ENCODE results near the gene ERMP1. TPM values are rescaled to one million over a fixed set of nuclear protein-coding genes. Genes with fewer than 3 reads are reported as not detected.

The ERMP1 gene
- total and polyA plus RNA-seq, 2 donors (not counting 1 experiment from before 2014, with no cell fraction given), result 4.9 to 10.6 TPM

DNA sequence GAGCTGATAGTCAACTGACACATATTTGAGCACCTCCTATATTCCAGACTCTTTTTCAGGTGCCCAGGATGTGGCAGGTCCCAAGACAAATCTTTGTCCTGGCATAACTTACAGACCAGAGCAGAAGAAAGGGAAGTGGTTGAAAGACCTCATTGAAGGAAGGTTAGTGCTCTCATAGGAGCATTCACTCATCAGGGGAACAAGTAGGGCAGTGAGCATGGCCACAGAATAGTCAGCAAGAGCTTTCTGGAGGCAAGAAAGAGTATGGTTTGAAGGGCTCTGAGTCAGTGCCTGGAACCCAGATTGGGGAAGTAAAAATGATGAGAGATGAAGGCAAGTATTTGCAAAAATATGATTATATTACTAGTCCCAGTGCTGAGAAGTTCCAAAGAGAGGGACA is 25.0 kb upstream of the ERMP1 start:
- Histone ChIP-seq H3K36me3 (replicated peaks in 1 of 2; ENCODE audit: control extremely low read depth in 1 of 2, control insufficient read depth in 1 of 2, extremely low read depth in 1 of 2, insufficient read depth in 2 of 2, low read length in 1 of 2) (peaks cover 0 to 2% of the 10 kb centered on the region in 2 experiments), H4K20me1 (ENCODE audit: control insufficient read depth, insufficient read depth, low read length, poor library complexity, severe bottlenecking) (no peaks in the 10 kb centered on the region), H3K27ac (ENCODE audit: low read length in 2 of 2) (no peak overlapping the region), H3K4me2 (replicated peaks; ENCODE audit: low read depth, low read length, poor library complexity, severe bottlenecking) (no peak overlapping the region), H2AFZ (ENCODE audit: insufficient read depth, low read depth, low read length, poor library complexity, severe bottlenecking) (no peak overlapping the region), H3K9ac (ENCODE audit: low read length) (no peak overlapping the region), H3K9me3 (ENCODE audit: control extremely low read depth in 1 of 3, control insufficient read depth in 2 of 3, insufficient read depth in 1 of 3, low read length in 2 of 3) (no peaks in the 10 kb centered on the region), H3K4me1 (ENCODE audit: control insufficient read depth in 2 of 2, insufficient read depth in 2 of 2, low read length in 2 of 2) (no peaks in the 10 kb centered on the region), H3K4me3 (ENCODE audit: control extremely low read depth in 1 of 5, extremely low read depth in 1 of 5, insufficient read depth in 1 of 5, low read depth in 2 of 5, low read length in 4 of 5) (no peak overlapping the region), H3K79me2 (ENCODE audit: control insufficient read depth, insufficient read depth, low read length) (no peaks in the 10 kb centered on the region), H3K27me3 (replicated peaks in 1 of 4; ENCODE audit: control extremely low read depth in 1 of 4, control insufficient read depth in 3 of 4, insufficient read depth in 4 of 4, low read length in 3 of 4) (no peaks in the 10 kb centered on the region)
- Mint-ChIP-seq H3K4me1 (no peaks in the 10 kb centered on the region), H3K4me3 (no peak overlapping the region), H3K27me3 (no peaks in the 10 kb centered on the region), H3K9me3 (ENCODE audit: insufficient read depth) (no peaks in the 10 kb centered on the region), H3K27ac (no peak overlapping the region)
- DNase-seq (no peak), ATAC-seq (ENCODE audit: low read depth) (no peak)
- ChIA-PET CTCF (no interaction called here), POLR2A (no interaction called here)
- intact Hi-C loops (cut with micrococcal nuclease), result no loop called here
- TF ChIP-seq, protein P1, sequence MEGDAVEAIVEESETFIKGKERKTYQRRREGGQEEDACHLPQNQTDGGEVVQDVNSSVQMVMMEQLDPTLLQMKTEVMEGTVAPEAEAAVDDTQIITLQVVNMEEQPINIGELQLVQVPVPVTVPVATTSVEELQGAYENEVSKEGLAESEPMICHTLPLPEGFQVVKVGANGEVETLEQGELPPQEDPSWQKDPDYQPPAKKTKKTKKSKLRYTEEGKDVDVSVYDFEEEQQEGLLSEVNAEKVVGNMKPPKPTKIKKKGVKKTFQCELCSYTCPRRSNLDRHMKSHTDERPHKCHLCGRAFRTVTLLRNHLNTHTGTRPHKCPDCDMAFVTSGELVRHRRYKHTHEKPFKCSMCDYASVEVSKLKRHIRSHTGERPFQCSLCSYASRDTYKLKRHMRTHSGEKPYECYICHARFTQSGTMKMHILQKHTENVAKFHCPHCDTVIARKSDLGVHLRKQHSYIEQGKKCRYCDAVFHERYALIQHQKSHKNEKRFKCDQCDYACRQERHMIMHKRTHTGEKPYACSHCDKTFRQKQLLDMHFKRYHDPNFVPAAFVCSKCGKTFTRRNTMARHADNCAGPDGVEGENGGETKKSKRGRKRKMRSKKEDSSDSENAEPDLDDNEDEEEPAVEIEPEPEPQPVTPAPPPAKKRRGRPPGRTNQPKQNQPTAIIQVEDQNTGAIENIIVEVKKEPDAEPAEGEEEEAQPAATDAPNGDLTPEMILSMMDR (IDR thresholded peaks at IDR 0.05), result no peak
- TF ChIP-seq EZH2 (IDR thresholded peaks at IDR 0.05; ENCODE audit: borderline replicate concordance, insufficient read depth, low read depth, low read length, poor library complexity, severe bottlenecking), result no peak

DNA sequence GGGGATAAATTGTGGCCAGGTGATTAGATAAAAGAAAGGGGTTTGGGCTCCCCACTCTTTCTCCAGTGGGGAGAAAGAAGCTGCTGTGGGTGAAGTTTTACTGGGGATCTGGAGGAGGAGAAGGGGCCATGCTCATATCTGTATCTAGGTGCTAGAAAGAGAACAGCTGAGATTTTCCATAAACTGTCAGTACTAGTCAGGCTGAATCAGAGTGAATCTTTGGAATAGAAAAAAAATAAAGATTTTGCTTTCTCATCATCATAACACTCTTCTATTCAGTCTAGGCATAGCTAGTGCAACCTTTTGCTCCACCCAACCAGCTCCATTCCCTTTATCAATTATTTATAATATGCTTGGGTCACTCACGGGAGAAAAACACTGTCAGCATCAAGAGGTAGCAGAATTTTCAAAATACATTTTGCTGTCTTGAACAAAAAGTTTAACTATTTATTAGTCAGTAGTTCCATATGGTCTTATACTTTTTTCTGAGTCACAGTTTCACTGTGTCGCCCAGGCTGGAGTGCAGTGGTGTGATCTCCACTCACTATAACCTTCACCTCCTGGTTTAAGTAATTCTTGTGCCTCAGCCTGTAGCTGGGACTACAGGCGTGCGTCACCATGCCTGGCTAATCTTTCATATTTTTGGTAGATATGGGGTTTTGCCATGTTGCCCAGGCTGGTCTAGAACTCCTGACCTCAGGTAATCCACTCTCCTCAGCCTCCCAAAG is 21.3 kb upstream of the ERMP1 start:
- no peaks in the 10 kb centered on the region for H3K9me3 Mint-ChIP-seq (ENCODE audit: insufficient read depth)
- no peaks in the 10 kb centered on the region for H3K79me2 ChIP-seq (ENCODE audit: control insufficient read depth, insufficient read depth, low read length)
- H4K20me1 ChIP-seq (ENCODE audit: control insufficient read depth, insufficient read depth, low read length, poor library complexity, severe bottlenecking), result no peaks in the 10 kb centered on the region
- CTCF ChIA-PET, result no interaction called here
- TF ChIP-seq, protein P1 (IDR thresholded peaks at IDR 0.05), result no peak
- TF ChIP-seq EZH2 (IDR thresholded peaks at IDR 0.05; ENCODE audit: borderline replicate concordance, insufficient read depth, low read depth, low read length, poor library complexity, severe bottlenecking), result no peak
- POLR2A ChIA-PET, result no interaction called here
- no peak overlapping the region for H3K4me3 Mint-ChIP-seq
- no peaks in the 10 kb centered on the region for H3K4me1 ChIP-seq (ENCODE audit: control insufficient read depth in 2 of 2, insufficient read depth in 2 of 2, low read length in 2 of 2)
- no peak overlapping the region for H3K4me3 ChIP-seq (ENCODE audit: control extremely low read depth in 1 of 5, extremely low read depth in 1 of 5, insufficient read depth in 1 of 5, low read depth in 2 of 5, low read length in 4 of 5)
- DNase-seq, result no peak
- WGBS (ENCODE audit: insufficient coverage), result 83% methylated on average over 1 of the region's 4 CpGs
- H3K36me3 ChIP-seq (replicated peaks in 1 of 2; ENCODE audit: control extremely low read depth in 1 of 2, control insufficient read depth in 1 of 2, extremely low read depth in 1 of 2, insufficient read depth in 2 of 2, low read length in 1 of 2), result peaks cover 0 to 3% of the 10 kb centered on the region in 2 experiments
- H3K27me3 ChIP-seq (replicated peaks in 1 of 4; ENCODE audit: control extremely low read depth in 1 of 4, control insufficient read depth in 3 of 4, insufficient read depth in 4 of 4, low read length in 3 of 4), result no peaks in the 10 kb centered on the region
- ATAC-seq (ENCODE audit: low read depth), result no peak
- intact Hi-C loops (cut with micrococcal nuclease), result no loop called here
- no peaks in the 10 kb centered on the region for H3K9me3 ChIP-seq (ENCODE audit: control extremely low read depth in 1 of 3, control insufficient read depth in 2 of 3, insufficient read depth in 1 of 3, low read length in 2 of 3)
- H3K27ac Mint-ChIP-seq, result no peak overlapping the region
- H3K27me3 Mint-ChIP-seq, result no peaks in the 10 kb centered on the region
- H3K4me1 Mint-ChIP-seq, result no peaks in the 10 kb centered on the region
- no peak overlapping the region for H3K9ac ChIP-seq (ENCODE audit: low read length)
- no peak overlapping the region for H3K27ac ChIP-seq (ENCODE audit: low read length in 2 of 2)
- no peak overlapping the region for H2AFZ ChIP-seq (ENCODE audit: insufficient read depth, low read depth, low read length, poor library complexity, severe bottlenecking)
- no peak overlapping the region for H3K4me2 ChIP-seq (replicated peaks; ENCODE audit: low read depth, low read length, poor library complexity, severe bottlenecking)
